Gastrocnemius medialis (tissue), 4 donors: Measurements from ENCODE around the gene CANX.

Experiments used
- POLR2A ChIP-seq, 2 donors: fragments of 450-650 bp; IDR thresholded peaks; one replicate each; pipeline ENCODE4 v1.6.1; 2017; ENCODE audit warnings: antibody characterized with exemption in 2 of 2, mild to moderate bottlenecking in 2 of 2, moderate library complexity in 2 of 2
- TF ChIP-seq, protein P1 (sequence below), 5 experiments: fragments of 450-650 bp in 3 of 5; fragments of 200-600 bp in 2 of 5; sonication (generic) in 2 of 5; IDR thresholded peaks in 4 of 5; conservative IDR thresholded peaks in 1 of 5; 1 replicate in 4 of 5; 2 replicates in 1 of 5; pipeline ENCODE4 v1.5.1; 2016 to 2019; ENCODE audit warnings: antibody characterized with exemption in 5 of 5, mild to moderate bottlenecking in 3 of 5, moderate library complexity in 3 of 5

DNA sequence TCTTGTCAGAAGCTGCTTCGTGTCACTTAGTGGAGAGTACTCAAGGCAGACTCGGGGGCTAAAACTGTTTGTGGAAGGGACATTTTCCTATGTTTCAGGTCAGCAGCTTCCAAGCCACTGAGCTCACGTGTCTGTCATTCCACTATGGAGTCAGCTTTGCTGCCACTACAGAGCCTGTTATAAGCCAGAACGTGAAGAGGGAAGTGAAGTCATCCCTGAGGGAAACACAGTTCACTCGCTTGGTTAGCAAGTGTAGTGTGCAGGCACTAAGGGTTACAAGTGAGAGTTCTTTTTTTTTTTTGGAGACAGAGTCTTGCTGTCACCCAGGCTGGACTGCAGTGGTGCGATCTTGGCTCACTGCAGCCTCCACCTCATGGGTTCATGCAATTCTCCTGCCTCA is 70.5 kb downstream of the CANX start:
- TF ChIP-seq, protein P1, sequence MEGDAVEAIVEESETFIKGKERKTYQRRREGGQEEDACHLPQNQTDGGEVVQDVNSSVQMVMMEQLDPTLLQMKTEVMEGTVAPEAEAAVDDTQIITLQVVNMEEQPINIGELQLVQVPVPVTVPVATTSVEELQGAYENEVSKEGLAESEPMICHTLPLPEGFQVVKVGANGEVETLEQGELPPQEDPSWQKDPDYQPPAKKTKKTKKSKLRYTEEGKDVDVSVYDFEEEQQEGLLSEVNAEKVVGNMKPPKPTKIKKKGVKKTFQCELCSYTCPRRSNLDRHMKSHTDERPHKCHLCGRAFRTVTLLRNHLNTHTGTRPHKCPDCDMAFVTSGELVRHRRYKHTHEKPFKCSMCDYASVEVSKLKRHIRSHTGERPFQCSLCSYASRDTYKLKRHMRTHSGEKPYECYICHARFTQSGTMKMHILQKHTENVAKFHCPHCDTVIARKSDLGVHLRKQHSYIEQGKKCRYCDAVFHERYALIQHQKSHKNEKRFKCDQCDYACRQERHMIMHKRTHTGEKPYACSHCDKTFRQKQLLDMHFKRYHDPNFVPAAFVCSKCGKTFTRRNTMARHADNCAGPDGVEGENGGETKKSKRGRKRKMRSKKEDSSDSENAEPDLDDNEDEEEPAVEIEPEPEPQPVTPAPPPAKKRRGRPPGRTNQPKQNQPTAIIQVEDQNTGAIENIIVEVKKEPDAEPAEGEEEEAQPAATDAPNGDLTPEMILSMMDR (IDR thresholded peaks at IDR 0.05 in 4 of 5, conservative IDR thresholded peaks at IDR 0.05 in 1 of 5): no peak
- TF ChIP-seq POLR2A (IDR thresholded peaks at IDR 0.05): no peak
